Fibroblast of villous mesenchyme (primary cell): Measurements from ENCODE around the gene INPP4B. TPM values are rescaled to one million over a fixed set of nuclear protein-coding genes. Genes with fewer than 3 reads are reported as not detected.
"Not testable (repeated sequence)": the region's sequence is repeated elsewhere in the genome, so short reads cannot be mapped to it uniquely, and the experiment has no call there.

Source experiments
- DNase-seq: peaks from one replicate; pipeline ENCODE4 v3.0.0-alpha.2; 2010; ENCODE audit warnings: low read depth
- H3K4me3 ChIP-seq: 2 replicates; pipeline ENCODE4 v1.5.1; 2011; ENCODE audit warnings: low read depth, mild to moderate bottlenecking, low read length
- CTCF ChIP-seq: IDR thresholded peaks from 2 replicates; pipeline ENCODE4 v1.5.1; 2012; ENCODE audit warnings: low read depth, mild to moderate bottlenecking, low read length; ENCODE audit not compliant: insufficient read depth
- total RNA-seq: library from RNA; depleted of rRNA; stranded (reverse); fragments of >200 nt; gene quantifications from 2 replicates; pipeline ENCODE4 v1.2.3, GENCODE V29; 2012

The INPP4B gene
- total RNA-seq, 1 donor: 64.3 TPM

- H3K4me3 ChIP-seq: no peak overlapping the region
- no peak for DNase-seq
- no peak for TF ChIP-seq CTCF
Observed at GRCh38 chr4:142083264-142083663, 762.8 kb downstream of the INPP4B start.

GRCh38 chr4:142081025-142081424 is 765.1 kb downstream of the INPP4B start:
- DNase-seq: no peak
- TF ChIP-seq CTCF: no peak
- H3K4me3 ChIP-seq: no peak overlapping the region

- TF ChIP-seq CTCF: no peak
Observed at GRCh38 chr4:142079959-142080358, 766.1 kb downstream of the INPP4B start.

GRCh38 chr4:142077048-142077447 is 769.1 kb downstream of the INPP4B start:
- TF ChIP-seq CTCF: no peak
- DNase-seq: no peak

More at GRCh38 chr4:142079959-142080358, 766.1 kb downstream of the INPP4B start:
- H3K4me3 ChIP-seq: no peak overlapping the region
- no peak for DNase-seq

GRCh38 chr4:142068304-142068703 is 777.8 kb downstream of the INPP4B start:
- H3K4me3 ChIP-seq: not testable (repeated sequence)

More at GRCh38 chr4:142077048-142077447, 769.1 kb downstream of the INPP4B start:
- H3K4me3 ChIP-seq: no peak overlapping the region

GRCh38 chr4:142066562-142066961 is 779.5 kb downstream of the INPP4B start:
- DNase-seq, H3K4me3 ChIP-seq: not testable (repeated sequence)

More at GRCh38 chr4:142068304-142068703, 777.8 kb downstream of the INPP4B start:
- not testable (repeated sequence) for DNase-seq

- DNase-seq: no peak
- H3K4me3 ChIP-seq: no peak overlapping the region
- TF ChIP-seq CTCF: no peak
Observed at GRCh38 chr4:142065086-142065647, 780.9 kb downstream of the INPP4B start.

GRCh38 chr4:142064181-142064580 is 781.9 kb downstream of the INPP4B start:
- no peak overlapping the region for H3K4me3 ChIP-seq
- no peak for TF ChIP-seq CTCF
- no peak for DNase-seq
